Fibroblast of villous mesenchyme (primary cell): Measurements from ENCODE around the gene USP19. TPM values are rescaled to one million over a fixed set of nuclear protein-coding genes. Genes with fewer than 3 reads are reported as not detected.

Source experiments
- DNase-seq: peaks from one replicate; pipeline ENCODE4 v3.0.0-alpha.2; 2010; ENCODE audit warnings: low read depth
- H3K4me3 ChIP-seq: 2 replicates; pipeline ENCODE4 v1.5.1; 2011; ENCODE audit warnings: low read depth, mild to moderate bottlenecking, low read length
- CTCF ChIP-seq: IDR thresholded peaks from 2 replicates; pipeline ENCODE4 v1.5.1; 2012; ENCODE audit warnings: low read depth, mild to moderate bottlenecking, low read length; ENCODE audit not compliant: insufficient read depth
- total RNA-seq: library from RNA; depleted of rRNA; stranded (reverse); fragments of >200 nt; gene quantifications from 2 replicates; pipeline ENCODE4 v1.2.3, GENCODE V29; 2012

Gene USP19
- total RNA-seq, 1 donor: 36.3 TPM

DNA sequence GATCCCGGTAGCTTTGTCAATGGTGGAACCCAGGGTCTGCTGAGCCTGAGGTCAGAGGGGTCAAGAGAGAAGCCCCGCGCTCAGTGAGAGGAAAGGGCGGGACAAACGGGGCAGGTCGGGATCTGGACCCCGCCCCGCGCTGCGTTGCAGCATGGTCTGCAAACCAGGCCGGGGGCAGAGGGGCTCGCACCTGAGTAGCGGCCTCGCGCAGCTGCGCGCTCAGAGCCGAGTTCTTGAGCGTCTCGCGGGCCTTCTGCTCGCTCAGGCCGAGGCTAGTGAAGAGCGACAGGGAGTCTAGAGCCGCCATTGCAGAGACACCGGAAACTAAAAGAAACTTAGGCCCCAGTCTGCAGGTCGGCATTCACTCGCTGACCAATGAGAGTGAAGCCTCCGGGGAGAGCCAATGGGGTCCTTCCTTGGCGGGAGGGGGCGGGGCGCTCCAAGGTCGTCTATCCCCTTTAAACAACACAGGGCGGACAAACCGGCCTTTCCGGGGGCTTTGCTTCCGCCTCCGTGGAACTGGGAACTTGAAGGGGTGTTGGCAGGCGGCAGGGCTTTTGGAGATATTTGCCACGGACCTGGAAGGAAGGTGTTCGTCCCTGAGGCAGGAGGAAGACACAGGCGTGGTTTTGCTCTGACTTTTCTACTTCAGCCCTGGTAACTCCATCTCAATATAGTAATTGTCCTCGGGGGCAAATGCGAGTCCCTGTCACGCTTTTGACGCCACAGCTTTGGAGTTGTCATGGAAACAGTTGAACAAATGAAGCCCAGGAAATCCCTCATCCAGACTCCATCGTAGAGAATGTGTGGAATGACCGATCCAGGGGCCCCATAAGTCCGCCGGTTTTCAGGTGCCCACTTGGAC is 16.0 kb downstream of the USP19 start, which contains the start of gene QARS1:
Gene QARS1, minus strand, starts transcription at position 331 of the 865 bp plus-strand sequence. Its CDS starts 24 bp downstream, at position 307.
- no peak for TF ChIP-seq CTCF
- peak; percentile 94 for DNase-seq
- H3K4me3 ChIP-seq: peak within 1 kb of the TSS; percentile 76

DNA sequence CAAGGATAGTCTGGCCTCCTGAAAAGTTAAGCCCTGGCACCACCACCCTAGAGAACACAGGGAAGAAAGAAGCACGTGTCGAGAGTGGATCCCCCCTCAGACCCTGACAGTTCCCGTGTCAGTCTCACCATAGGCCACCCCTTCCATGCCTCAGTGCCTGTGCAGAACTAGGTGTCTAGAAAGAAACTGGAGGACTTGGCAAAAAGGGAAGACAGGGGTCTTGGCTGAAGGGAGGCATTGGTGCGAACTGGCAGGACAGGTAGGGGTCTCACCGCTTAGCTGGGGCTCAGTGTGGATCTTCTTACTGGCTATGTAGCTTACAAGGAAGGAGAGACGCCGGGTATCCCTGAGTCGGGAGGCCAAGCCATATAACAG is 16.6 kb downstream of the USP19 start:
- peak overlapping the region; percentile 76 for H3K4me3 ChIP-seq
- TF ChIP-seq CTCF: no peak
- no peak for DNase-seq

DNA sequence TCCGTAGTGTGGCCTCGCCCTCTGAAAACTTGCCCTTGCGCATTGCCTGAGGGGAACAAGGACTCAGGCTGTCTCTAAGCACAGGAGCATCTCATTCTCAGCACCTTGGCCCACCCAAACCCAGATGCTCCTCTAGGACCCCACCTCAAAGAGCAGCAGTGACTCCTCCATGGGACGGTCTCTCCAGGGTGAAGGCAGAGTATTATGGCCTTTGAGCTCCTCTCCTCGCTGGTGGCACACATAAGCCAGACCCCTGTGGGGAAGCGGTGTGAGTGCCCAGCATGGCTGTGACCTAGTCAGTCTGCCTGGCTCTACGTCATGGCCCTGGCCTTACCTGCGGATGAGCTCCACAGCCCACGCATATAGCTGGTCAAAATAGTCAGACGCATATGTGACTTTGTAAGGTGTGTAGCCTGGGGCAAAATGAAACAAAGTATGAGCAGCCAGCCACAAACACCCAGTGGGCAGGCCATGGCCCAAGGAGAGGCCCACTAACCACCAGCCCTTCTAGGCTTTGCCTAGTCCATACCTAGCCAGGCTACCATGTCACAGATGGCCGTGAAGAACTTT is 20.5 kb downstream of the USP19 start:
- H3K4me3 ChIP-seq: no peak overlapping the region
- no peak for DNase-seq
- no peak for TF ChIP-seq CTCF

DNA sequence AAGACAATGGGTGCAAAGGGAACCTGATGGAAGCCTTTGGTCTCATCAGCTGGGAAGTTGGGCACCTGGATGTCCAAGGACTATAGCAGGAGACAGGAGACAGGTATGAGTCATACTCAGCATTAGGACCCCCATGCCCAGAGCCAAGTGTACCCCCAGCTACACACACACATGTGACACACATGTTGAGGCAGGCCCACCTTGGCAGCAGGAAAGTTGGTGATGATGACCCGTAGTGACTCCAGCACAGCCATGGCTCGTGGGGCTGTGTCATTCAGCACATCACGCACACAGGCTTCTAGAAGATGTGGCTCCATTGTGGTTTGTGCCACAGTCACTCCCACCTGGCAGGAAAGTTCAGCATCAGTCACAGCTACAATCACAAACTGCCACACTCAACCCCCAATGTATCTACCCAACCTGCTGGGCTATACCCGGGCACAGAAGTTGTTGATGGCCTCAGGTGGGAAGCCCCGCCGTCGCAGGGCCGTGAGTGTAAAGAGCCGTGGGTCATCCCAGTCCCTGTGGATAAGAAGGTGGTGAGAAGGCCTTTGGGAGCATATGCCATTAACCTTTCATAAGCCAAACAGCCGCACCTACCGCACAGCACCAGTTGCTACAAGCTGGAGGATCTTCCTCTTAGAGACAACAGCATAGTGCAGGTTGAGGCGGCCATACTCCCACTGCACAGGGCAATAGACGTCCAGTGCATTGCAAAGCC is 21.6 kb downstream of the USP19 start:
- no peak overlapping the region for H3K4me3 ChIP-seq
- no peak for DNase-seq

GRCh38 chr3:49098429-49098828 is 22.2 kb downstream of the USP19 start:
- TF ChIP-seq CTCF: no peak
- no peak for DNase-seq
- no peak overlapping the region for H3K4me3 ChIP-seq

More for the DNA sequence above, 21.6 kb downstream of the USP19 start:
- no peak for TF ChIP-seq CTCF

- peak within 1 kb of the TSS; percentile 98 for H3K4me3 ChIP-seq
- peak; percentile 73 for TF ChIP-seq CTCF
These were observed 26.5 kb downstream of the USP19 start, which contains the start of gene QRICH1 for GRCh38 chr3:49093853-49094767. TSS of gene QRICH1 (minus strand) at chr3:49094071. CDS start at chr3:49077017, 17,054 bp downstream.

More at GRCh38 chr3:49093853-49094767, 26.5 kb downstream of the USP19 start, which contains the start of gene QRICH1:
- DNase-seq: peak; percentile 99
